LNCaP clone FGC (cell line): Measurements from ENCODE around the gene CYB5A.
A peak's percentile ranks its signal among the peaks of the same experiment; 100 is the strongest.

Source experiments
- DNase-seq: peaks from one replicate; pipeline ENCODE4 v3.0.0-alpha.2; 2011; ENCODE audit warnings: low read depth
- H3K4me3 ChIP-seq: 2 replicates; pipeline ENCODE4 v1.5.1; 2011; ENCODE audit warnings: mild to moderate bottlenecking, low read depth, low read length, control low read depth
- CTCF ChIP-seq: IDR thresholded peaks from 2 replicates; pipeline ENCODE4 v1.5.1; 2012; ENCODE audit warnings: mild to moderate bottlenecking; ENCODE audit not compliant: control insufficient read depth, insufficient read depth; ENCODE audit errors: extremely low read depth

CYB5A gene

GRCh38 chr18:74314759-74315463 lies 23.1 kb upstream of the CYB5A start:
- no peak overlapping the region for H3K4me3 ChIP-seq
- DNase-seq, result no peak
- no peak for TF ChIP-seq CTCF

- no peak for TF ChIP-seq CTCF
- no peak overlapping the region for H3K4me3 ChIP-seq
- no peak for DNase-seq
These were observed 19.2 kb upstream of the CYB5A start for GRCh38 chr18:74311000-74311399.

GRCh38 chr18:74310411-74310810 lies 18.6 kb upstream of the CYB5A start:
- no peak for DNase-seq
- peak; percentile 40 for TF ChIP-seq CTCF
- H3K4me3 ChIP-seq, result no peak overlapping the region

GRCh38 chr18:74303936-74304335 lies 12.2 kb upstream of the CYB5A start:
- TF ChIP-seq CTCF, result no peak
- no peak for DNase-seq
- H3K4me3 ChIP-seq, result no peak overlapping the region

GRCh38 chr18:74303306-74303705 lies 11.5 kb upstream of the CYB5A start:
- TF ChIP-seq CTCF, result no peak
- H3K4me3 ChIP-seq, result no peak overlapping the region
- no peak for DNase-seq

GRCh38 chr18:74299746-74300145 lies 8.0 kb upstream of the CYB5A start:
- DNase-seq, result no peak
- no peak overlapping the region for H3K4me3 ChIP-seq
- no peak for TF ChIP-seq CTCF

GRCh38 chr18:74299162-74299561 lies 7.4 kb upstream of the CYB5A start:
- TF ChIP-seq CTCF, result no peak
- no peak for DNase-seq

More at GRCh38 chr18:74299162-74299561, 7.4 kb upstream of the CYB5A start:
- H3K4me3 ChIP-seq, result no peak overlapping the region
